ENCODE results near the gene ELOVL1. TPM values are rescaled to one million over a fixed set of nuclear protein-coding genes. Genes with fewer than 3 reads are reported as not detected.
"Not testable (repeated sequence)": the region's sequence is repeated elsewhere in the genome, so short reads cannot be mapped to it uniquely, and the experiment has no call there.

ELOVL1 gene
- 43.2 and 51.0 TPM in 2 replicates for total RNA-seq

DNA sequence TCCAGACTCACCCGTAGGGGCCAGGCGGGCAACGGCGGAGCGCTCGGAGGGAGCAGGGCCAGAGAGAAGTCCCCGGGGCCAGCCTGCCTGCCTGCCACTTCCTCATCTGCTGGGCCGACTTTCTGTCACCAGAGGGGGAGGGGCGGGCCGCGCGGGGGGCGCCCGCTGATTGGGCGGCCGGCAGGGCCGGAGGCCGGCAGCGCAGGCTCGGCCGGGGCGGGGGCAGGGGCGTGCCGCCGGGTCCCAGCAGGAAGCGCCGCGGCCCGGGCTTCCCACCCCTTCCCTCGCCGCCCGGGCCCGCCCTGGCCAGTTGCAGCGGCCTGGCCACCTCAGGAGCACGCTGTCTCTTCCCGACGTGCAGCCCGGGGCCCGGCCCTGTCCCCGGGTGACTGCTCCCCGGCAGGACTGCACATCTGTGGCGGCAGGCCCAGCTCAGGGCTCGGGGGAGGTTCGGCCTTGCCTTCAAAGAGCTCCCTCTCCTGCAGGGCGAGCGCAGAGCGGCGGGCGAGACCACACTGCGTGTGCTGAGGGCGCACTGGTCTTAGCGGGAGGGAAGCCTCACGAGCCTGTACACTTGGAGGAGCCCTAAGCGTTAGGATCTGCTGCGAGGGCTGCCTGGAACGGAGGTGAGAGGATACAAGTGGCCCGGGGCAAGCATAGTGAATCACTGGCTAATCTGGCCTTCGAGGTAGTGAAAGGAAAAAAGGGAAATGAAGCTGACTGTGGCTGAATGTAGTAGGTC, at the start of gene ELOVL1:
Gene ELOVL1 (minus strand): TSS at position 108 of the 742 bp plus-strand sequence. CDS start 2,402 bp downstream, outside the sequence.
- peak; percentile 25 for TF ChIP-seq CTCF (IDR thresholded peaks at IDR 0.05; ENCODE audit: insufficient read depth, low read depth, low read length)
- H3K4me3 ChIP-seq (ENCODE audit: low read depth, low read length) = peak within 1 kb of the TSS; percentile 75
- peak; percentile 89 for DNase-seq (ENCODE audit: low read depth)

GRCh38 chr1:43415901-43416300, 48.1 kb upstream of the ELOVL1 start:
- no peak for TF ChIP-seq CTCF (IDR thresholded peaks at IDR 0.05; ENCODE audit: insufficient read depth, low read depth, low read length)
- no peak overlapping the region for H3K4me3 ChIP-seq (ENCODE audit: low read depth, low read length)
- DNase-seq (ENCODE audit: low read depth) = no peak

- peak; percentile 68 for DNase-seq (ENCODE audit: low read depth)
- no peak overlapping the region for H3K4me3 ChIP-seq (ENCODE audit: low read depth, low read length)
- TF ChIP-seq CTCF (IDR thresholded peaks at IDR 0.05; ENCODE audit: insufficient read depth, low read depth, low read length) = peak; percentile 66
Observed at GRCh38 chr1:43414634-43415223, 46.9 kb upstream of the ELOVL1 start.

- not testable (repeated sequence) for DNase-seq (ENCODE audit: low read depth); H3K4me3 ChIP-seq (ENCODE audit: low read depth, low read length)
Observed at GRCh38 chr1:43413426-43413825, 45.6 kb upstream of the ELOVL1 start.

DNA sequence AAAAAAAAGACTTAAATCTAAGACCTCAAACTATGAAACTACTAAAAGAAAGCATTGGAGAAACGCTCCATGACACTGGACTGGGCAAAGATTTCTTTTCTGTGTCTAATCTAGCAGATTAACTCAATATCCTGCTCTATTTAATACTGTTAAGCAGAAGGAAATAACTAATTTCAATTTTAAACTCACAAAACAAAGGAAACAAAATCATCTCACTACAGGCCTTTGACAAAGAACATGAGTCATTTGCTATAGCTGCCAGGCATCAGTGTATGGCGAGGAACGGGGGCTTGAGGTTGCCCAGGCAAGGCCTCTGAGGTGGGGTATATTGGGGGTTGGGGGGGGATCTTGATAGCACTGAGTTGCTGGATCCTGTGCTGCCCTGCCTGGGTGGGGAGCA, 42.8 kb upstream of the ELOVL1 start:
- TF ChIP-seq CTCF (IDR thresholded peaks at IDR 0.05; ENCODE audit: insufficient read depth, low read depth, low read length) = no peak
- DNase-seq (ENCODE audit: low read depth) = no peak

DNA sequence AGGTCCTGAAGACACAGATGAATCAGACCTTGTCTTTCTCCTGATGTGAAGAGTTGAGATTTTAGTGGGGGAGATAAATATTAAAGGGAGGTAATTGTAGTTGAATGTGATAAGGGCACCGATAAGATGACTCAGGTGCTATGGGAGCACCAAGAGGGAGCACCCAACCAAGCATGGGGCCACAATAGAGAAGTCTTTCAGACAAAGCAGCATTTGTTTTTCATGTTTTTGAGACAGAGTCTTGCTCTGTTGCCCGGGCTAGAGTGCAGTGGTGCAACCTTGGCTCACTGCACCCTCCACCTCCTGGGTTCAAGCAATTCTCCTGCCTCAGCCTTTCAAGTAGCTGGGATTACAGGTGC, 38.0 kb upstream of the ELOVL1 start:
- TF ChIP-seq CTCF (IDR thresholded peaks at IDR 0.05; ENCODE audit: insufficient read depth, low read depth, low read length) = no peak
- no peak overlapping the region for H3K4me3 ChIP-seq (ENCODE audit: low read depth, low read length)
- DNase-seq (ENCODE audit: low read depth) = no peak

More for the DNA sequence above, 42.8 kb upstream of the ELOVL1 start:
- no peak overlapping the region for H3K4me3 ChIP-seq (ENCODE audit: low read depth, low read length)

- peak; percentile 97 for DNase-seq (ENCODE audit: low read depth)
- no peak for TF ChIP-seq CTCF (IDR thresholded peaks at IDR 0.05; ENCODE audit: insufficient read depth, low read depth, low read length)
- no peak overlapping the region for H3K4me3 ChIP-seq (ENCODE audit: low read depth, low read length)
Observed at GRCh38 chr1:43405219-43405875, 37.5 kb upstream of the ELOVL1 start.
